H1 (cell line): ENCODE data around the gene TRAIP. TPM values are rescaled to one million over a fixed set of nuclear protein-coding genes. Genes with fewer than 3 reads are reported as not detected.

Experiments
- BCL11A ChIP-seq, 2 experiments: IDR thresholded peaks; one replicate each; pipeline ENCODE4 v1.6.1; 2011; ENCODE audit warnings: low read depth in 2 of 2, low read length in 2 of 2, mild to moderate bottlenecking in 2 of 2
- CBX8 ChIP-seq: fragments of 300-800, 300-1000 bp; sonication (generic); IDR thresholded peaks from 2 replicates; pipeline ENCODE4 v1.7.1; 2016; ENCODE audit warnings: low read depth, low read length, borderline replicate concordance
- CEBPB ChIP-seq: IDR thresholded peaks from 2 replicates; pipeline ENCODE4 v1.6.1; 2012; ENCODE audit warnings: low read depth, low read length
- EZH2 ChIP-seq: fragments of 200-600 bp; sonication (generic); IDR thresholded peaks from 2 replicates; pipeline ENCODE4 v1.7.1; 2012; ENCODE audit warnings: low read depth, mild to moderate bottlenecking, moderate library complexity, low read length, inconsistent platforms; ENCODE audit not compliant: severe bottlenecking
- GTF2F1 ChIP-seq: IDR thresholded peaks from 2 replicates; pipeline ENCODE4 v1.6.1; 2012; ENCODE audit warnings: low read depth, low read length, improper control_type of control experiment, borderline replicate concordance
- JUND ChIP-seq: IDR thresholded peaks from 2 replicates; pipeline ENCODE4 v1.6.1; 2011; ENCODE audit warnings: mild to moderate bottlenecking, improper control_type of control experiment, low read length
- POLR2AphosphoS5 ChIP-seq: IDR thresholded peaks from 2 replicates; pipeline ENCODE4 v1.6.1; 2011; ENCODE audit warnings: low read depth, low read length
- POU5F1 ChIP-seq: IDR thresholded peaks from 2 replicates; pipeline ENCODE4 v1.6.1; 2011; ENCODE audit warnings: low read depth, mild to moderate bottlenecking, low read length, moderate library complexity
- RBBP5 ChIP-seq: IDR thresholded peaks from 2 replicates; pipeline ENCODE4 v1.7.1; 2012; ENCODE audit warnings: low read depth, mild to moderate bottlenecking, inconsistent platforms, low read length, moderate library complexity, borderline replicate concordance
- SIRT6 ChIP-seq: IDR thresholded peaks from one replicate; pipeline ENCODE4 v1.7.1; 2012; ENCODE audit warnings: low read length, inconsistent platforms
- TAF7 ChIP-seq: optimal IDR thresholded peaks from 2 replicates; pipeline ENCODE3; 2011; ENCODE audit warnings: low read depth, mild to moderate bottlenecking, inconsistent platforms, low read length, moderate library complexity, borderline replicate concordance
- polyA plus RNA-seq, 7 experiments: library from polyadenylated mRNA; depleted of rRNA in 3 of 7; stranded (reverse) in 5 of 7; unstranded in 2 of 7; fragments of >200 nt in 5 of 7; fragments of 200-250 nt in 2 of 7; gene quantifications; 1 replicate in 5 of 7; 2 replicates in 1 of 7; 4 replicates in 1 of 7; pipeline versions ENCODE4 v1.2.1 to v1.2.3, GENCODE V29; 2011 to 2013; ENCODE audit warnings: missing spikeins in 2 of 7, mixed read lengths in 2 of 7
- total RNA-seq: library from RNA; stranded (reverse); fragmentation: NEBNext Ultra II Directional; extraction: Animal tissue kit (Norgen Biotek cat#: 25700); gene quantifications from 2 replicates; pipeline ENCODE4 v1.2.1, GENCODE V29; 2021
- TF ChIP-seq, protein P1 (sequence below): IDR thresholded peaks from 2 replicates; pipeline ENCODE4 v1.6.1; 2012; ENCODE audit warnings: inconsistent platforms

The TRAIP gene
- total and polyA plus RNA-seq, 2 of the 8 experiments (the other 6 are each of a cell fraction or from before 2014, with no cell fraction given): 27.7 to 28.1 TPM

DNA sequence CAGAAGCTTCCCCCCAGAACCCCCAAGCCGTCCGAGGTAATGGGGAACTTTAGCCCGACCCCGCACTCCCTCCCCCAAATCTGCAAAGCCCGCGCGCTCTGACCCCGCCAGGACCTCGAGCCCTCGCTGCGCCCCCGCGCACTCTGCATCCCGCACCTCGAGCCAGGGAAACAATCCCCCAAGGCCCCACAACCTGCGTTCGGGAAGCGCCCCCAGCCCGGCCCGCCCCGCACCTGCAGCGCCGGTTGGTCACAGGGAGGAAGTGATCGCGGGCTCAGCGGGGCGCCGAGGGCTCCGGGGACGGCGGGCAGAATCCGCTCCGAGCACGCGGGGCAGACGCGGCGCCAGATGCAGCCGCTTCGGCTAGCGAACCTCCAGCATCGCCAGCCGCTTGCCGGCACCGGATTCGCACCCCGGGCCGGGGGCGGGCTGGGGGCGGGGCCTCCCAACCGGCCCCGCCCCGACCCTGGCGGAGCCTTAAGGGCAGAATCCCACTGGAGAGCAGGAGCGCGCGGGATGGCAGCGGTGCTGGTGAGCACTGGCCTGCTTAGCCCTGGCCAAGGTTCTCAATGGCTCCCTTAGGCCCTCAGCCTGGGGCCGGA, 13.3 kb upstream of the TRAIP start, which contains the start of gene CAMKV (continued):
- no peak for TF ChIP-seq BCL11A (IDR thresholded peaks at IDR 0.05; ENCODE audit: low read depth in 2 of 2, low read length in 2 of 2)
- peak; percentile 66 for TF ChIP-seq TAF7
- no peak for TF ChIP-seq SIRT6
- no peak for TF ChIP-seq POLR2AphosphoS5
- TF ChIP-seq, protein P1, sequence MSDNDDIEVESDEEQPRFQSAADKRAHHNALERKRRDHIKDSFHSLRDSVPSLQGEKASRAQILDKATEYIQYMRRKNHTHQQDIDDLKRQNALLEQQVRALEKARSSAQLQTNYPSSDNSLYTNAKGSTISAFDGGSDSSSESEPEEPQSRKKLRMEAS: peak; percentile 80
- TF ChIP-seq CEBPB: no peak
- TF ChIP-seq POU5F1: no peak
- TF ChIP-seq EZH2: no peak
- no peak for TF ChIP-seq JUND
- no peak for TF ChIP-seq GTF2F1
- TF ChIP-seq RBBP5: peak; percentile 85; the same call in 1 of the 2 replicates
- TF ChIP-seq CBX8: no peak
